ENCODE results near the gene HOMEZ.
A peak's percentile ranks its signal among the peaks of the same experiment; 100 is the strongest.
"Not testable (repeated sequence)": the region's sequence is repeated elsewhere in the genome, so short reads cannot be mapped to it uniquely, and the experiment has no call there.

HOMEZ gene

DNA sequence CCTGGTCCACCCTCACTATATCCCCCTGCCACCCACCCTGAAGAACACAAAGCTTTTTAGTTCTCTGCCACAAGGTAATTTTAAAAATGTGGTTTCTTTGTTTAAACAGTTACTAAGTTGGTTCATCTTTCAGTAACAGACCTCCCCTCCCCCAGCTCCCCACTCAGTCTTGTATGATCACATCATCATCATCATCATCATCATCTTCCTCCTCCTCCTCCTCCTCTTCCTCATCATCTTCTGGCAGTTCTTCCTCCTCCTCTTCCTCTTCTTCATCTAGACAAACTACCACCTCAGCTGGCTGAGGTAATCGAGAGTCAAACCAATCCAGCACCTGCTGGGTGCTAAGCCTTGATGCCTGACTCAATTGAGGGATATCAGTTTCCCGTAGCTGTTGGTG, 10.5 kb downstream of the HOMEZ start:
- peaks cover 0 to 1% of the 10 kb centered on the region in 2 donors for H3K9me3 Mint-ChIP-seq
- H3K4me1 Mint-ChIP-seq: peaks cover 10 to 18% of the 10 kb centered on the region in 2 donors
- peaks cover 17 to 27% of the 10 kb centered on the region in 2 donors for H3K36me3 Mint-ChIP-seq
- DNase-seq (no peak), ATAC-seq (replicated peaks) (no peak)
- H3K27me3 Mint-ChIP-seq: no peaks in the 10 kb centered on the region
- no peak overlapping the region for H3K4me3 Mint-ChIP-seq
- no peak overlapping the region for H3K27ac Mint-ChIP-seq

DNA sequence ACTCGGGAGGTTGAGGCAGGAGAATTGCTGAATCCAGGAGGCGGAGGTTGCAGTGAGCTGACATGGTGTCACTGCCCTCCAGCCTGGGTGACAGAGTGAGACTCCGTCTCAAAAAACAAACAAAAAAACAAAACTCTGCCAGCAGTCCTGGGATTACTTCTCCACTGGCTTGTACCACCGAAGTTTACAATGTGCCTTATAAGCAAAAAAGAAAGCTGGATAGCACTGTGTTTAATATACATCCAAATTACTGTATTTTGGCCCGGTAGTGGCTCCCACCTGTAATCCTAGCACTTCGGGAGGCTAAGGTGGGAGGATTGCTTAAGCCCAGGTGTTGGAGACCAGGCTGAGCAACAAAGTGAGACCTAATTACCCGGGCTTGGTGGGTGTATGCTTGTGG, 16.7 kb downstream of the HOMEZ start:
- peaks cover 8 to 33% of the 10 kb centered on the region in 2 donors for H3K27me3 Mint-ChIP-seq
- no peaks in the 10 kb centered on the region for H3K4me1 Mint-ChIP-seq
- H3K36me3 Mint-ChIP-seq: no peaks in the 10 kb centered on the region
- ATAC-seq (replicated peaks): no peak
- DNase-seq: no peak
- H3K4me3 Mint-ChIP-seq: no peak overlapping the region
- H3K27ac Mint-ChIP-seq: no peak overlapping the region
- no peaks in the 10 kb centered on the region for H3K9me3 Mint-ChIP-seq

GRCh38 chr14:23260849-23261248, 25.1 kb downstream of the HOMEZ start:
- ATAC-seq (replicated peaks); H3K4me1 Mint-ChIP-seq; H3K27ac Mint-ChIP-seq; H3K36me3 Mint-ChIP-seq; H3K9me3 Mint-ChIP-seq; DNase-seq; H3K4me3 Mint-ChIP-seq: not testable (repeated sequence)
- H3K27me3 Mint-ChIP-seq: peaks cover 26 to 62% of the 10 kb centered on the region in 2 donors

DNA sequence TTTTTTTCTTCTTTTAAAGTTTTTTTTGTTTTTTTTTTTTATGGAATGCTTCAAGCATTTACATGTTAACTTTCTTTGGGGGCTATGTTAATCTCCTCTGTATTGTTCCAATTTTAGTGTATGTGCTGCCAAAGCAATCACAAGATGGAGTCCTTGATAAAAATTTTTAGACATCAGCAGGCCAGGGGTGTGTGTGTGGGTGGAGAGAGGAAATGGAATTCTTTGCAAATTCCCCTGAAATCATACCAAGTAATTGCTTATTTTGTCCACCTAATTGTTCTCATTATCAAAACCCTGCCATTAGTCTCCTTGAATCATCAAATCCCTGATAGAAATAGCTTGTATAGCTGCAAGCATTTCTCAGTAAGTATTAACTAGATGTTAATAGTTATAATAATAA, 26.5 kb downstream of the HOMEZ start:
- H3K27me3 Mint-ChIP-seq: peaks cover 25 to 53% of the 10 kb centered on the region in 2 donors
- H3K36me3 Mint-ChIP-seq: no peaks in the 10 kb centered on the region
- no peak overlapping the region for H3K27ac Mint-ChIP-seq
- H3K4me3 Mint-ChIP-seq: no peak overlapping the region
- no peaks in the 10 kb centered on the region for H3K4me1 Mint-ChIP-seq
- ATAC-seq (replicated peaks) (no peak), DNase-seq (no peak)
- no peaks in the 10 kb centered on the region for H3K9me3 Mint-ChIP-seq

- ATAC-seq (replicated peaks) (no peak), DNase-seq (no peak)
- no peaks in the 10 kb centered on the region for H3K9me3 Mint-ChIP-seq
- no peak overlapping the region for H3K27ac Mint-ChIP-seq
- no peak overlapping the region for H3K4me3 Mint-ChIP-seq
- H3K36me3 Mint-ChIP-seq: no peaks in the 10 kb centered on the region
- H3K4me1 Mint-ChIP-seq: no peaks in the 10 kb centered on the region
- H3K27me3 Mint-ChIP-seq: peaks cover 19 to 51% of the 10 kb centered on the region in 2 donors
Observed at GRCh38 chr14:23258256-23258655, 27.7 kb downstream of the HOMEZ start.

DNA sequence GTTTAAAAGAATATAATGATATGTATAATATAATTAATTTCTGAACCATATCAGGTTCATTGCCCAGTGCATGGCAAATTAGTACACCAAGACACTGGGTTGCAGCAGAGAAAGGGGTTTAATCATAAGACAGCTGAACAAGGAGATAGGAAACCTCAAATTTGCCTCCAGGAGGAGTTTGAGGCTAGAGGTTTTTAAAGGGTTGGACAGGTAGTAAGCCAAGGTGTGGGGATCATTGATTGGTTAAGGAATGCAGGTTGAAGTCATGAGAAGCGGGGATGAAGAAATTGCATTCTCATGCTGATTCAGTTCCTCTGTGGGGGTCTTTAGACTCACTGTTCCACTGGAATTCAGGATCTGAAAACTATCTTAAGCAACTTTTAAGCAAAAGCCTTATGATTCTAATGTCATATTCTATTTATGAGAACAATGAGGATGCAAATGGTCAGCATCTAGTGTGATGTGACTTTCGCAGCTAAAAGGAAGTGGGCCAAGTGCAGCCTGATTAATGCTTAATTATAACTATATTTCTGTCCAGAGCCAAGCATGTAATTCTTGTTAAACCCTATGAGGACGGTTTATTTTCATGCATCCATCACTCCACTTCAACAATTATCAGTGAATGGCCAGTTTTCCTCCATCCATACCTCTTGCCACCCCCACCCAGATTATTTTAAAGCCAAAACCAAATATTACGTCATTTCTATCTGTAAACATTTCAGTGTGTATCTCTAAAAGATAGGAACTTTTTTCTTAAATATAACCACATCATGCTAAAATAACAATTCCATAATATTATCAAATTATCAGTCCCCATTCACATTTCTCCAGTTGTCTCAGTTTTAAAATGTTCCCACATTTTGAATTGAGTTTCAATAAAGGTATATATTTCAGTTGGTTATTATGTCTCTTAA, 33.3 kb downstream of the HOMEZ start:
- no peak for DNase-seq

GRCh38 chr14:23252006-23252405, 33.9 kb downstream of the HOMEZ start:
- Mint-ChIP-seq H3K9me3 (no peaks in the 10 kb centered on the region), H3K36me3 (no peaks in the 10 kb centered on the region), H3K4me3 (no peak overlapping the region), H3K4me1 (no peaks in the 10 kb centered on the region), H3K27me3 (peaks cover 21 to 40% of the 10 kb centered on the region in 2 donors), H3K27ac (no peak overlapping the region)
- no peak for DNase-seq
- ATAC-seq (replicated peaks): no peak

More for the DNA sequence above, 33.3 kb downstream of the HOMEZ start:
- Mint-ChIP-seq H3K27ac (no peak overlapping the region), H3K4me1 (no peaks in the 10 kb centered on the region), H3K9me3 (no peaks in the 10 kb centered on the region), H3K36me3 (no peaks in the 10 kb centered on the region), H3K4me3 (no peak overlapping the region), H3K27me3 (peaks cover 21 to 41% of the 10 kb centered on the region in 2 donors)
- ATAC-seq (replicated peaks): no peak

- no peaks in the 10 kb centered on the region for H3K9me3 Mint-ChIP-seq
- DNase-seq (no peak), ATAC-seq (replicated peaks) (no peak)
- no peaks in the 10 kb centered on the region for H3K4me1 Mint-ChIP-seq
- H3K36me3 Mint-ChIP-seq: no peaks in the 10 kb centered on the region
- H3K27me3 Mint-ChIP-seq: peaks cover 21 to 32% of the 10 kb centered on the region in 2 donors
- H3K27ac Mint-ChIP-seq: no peak overlapping the region
- H3K4me3 Mint-ChIP-seq: no peak overlapping the region
Observed at GRCh38 chr14:23249824-23250223, 36.1 kb downstream of the HOMEZ start.

- ATAC-seq (replicated peaks) (no peak), DNase-seq (no peak)
- H3K9me3 Mint-ChIP-seq: no peaks in the 10 kb centered on the region
- H3K4me3 Mint-ChIP-seq: no peak overlapping the region
- H3K27me3 Mint-ChIP-seq: peaks cover 21 to 28% of the 10 kb centered on the region in 2 donors
- no peaks in the 10 kb centered on the region for H3K36me3 Mint-ChIP-seq
- no peak overlapping the region for H3K27ac Mint-ChIP-seq
- no peaks in the 10 kb centered on the region for H3K4me1 Mint-ChIP-seq
Observed at GRCh38 chr14:23248601-23249000, 37.3 kb downstream of the HOMEZ start.

DNA sequence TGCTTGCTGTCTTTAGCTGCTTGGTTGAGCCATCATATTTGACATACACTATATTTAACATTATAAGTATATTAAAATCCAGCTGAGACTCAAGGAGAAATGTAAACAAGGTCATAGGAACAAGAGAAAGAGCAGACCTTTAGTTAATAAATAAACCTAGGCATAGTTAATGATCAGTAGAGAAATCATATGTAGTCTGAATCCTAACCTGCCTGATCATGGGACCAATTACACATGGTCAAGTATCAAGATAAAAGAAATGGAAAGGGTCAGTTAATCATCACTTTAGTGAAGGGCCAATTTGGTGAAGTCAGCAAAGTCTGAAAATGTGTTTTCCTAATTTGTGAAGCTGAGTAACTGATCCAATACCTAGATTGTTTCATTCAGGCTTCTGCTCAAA, 40.6 kb downstream of the HOMEZ start:
- Mint-ChIP-seq H3K27ac (no peak overlapping the region), H3K36me3 (no peaks in the 10 kb centered on the region), H3K27me3 (peaks cover 14 to 18% of the 10 kb centered on the region in 2 donors), H3K4me1 (peaks cover 6 to 11% of the 10 kb centered on the region in 2 donors), H3K4me3 (no peak overlapping the region), H3K9me3 (no peaks in the 10 kb centered on the region)
- DNase-seq: no peak
- no peak for ATAC-seq (replicated peaks)

DNA sequence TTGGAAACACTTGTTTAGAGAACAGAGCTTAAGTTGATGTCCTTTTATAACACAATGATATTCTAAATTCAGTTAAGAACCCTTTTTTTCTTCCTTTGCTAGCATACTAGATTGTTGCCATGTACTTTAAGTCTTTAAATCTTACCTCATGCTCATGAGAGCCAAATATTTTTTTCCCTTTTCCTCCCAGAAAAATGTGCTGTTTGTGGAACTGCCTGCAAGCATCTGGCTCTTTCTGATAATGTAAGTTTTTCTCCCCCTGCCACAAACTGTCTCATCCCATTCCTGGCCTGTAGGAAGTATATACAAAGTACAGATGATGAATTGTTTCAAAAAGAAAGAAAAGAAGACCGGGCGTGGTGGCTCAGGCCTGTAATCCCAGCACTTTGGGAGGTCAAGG, 42.9 kb downstream of the HOMEZ start:
- H3K36me3 Mint-ChIP-seq: no peaks in the 10 kb centered on the region
- H3K27ac Mint-ChIP-seq: no peak overlapping the region
- DNase-seq (no peak), ATAC-seq (replicated peaks) (no peak)
- no peaks in the 10 kb centered on the region for H3K9me3 Mint-ChIP-seq
- H3K27me3 Mint-ChIP-seq: peaks cover 14 to 21% of the 10 kb centered on the region in 2 donors
- H3K4me3 Mint-ChIP-seq: no peak overlapping the region
- peaks cover 6 to 12% of the 10 kb centered on the region in 2 donors for H3K4me1 Mint-ChIP-seq

DNA sequence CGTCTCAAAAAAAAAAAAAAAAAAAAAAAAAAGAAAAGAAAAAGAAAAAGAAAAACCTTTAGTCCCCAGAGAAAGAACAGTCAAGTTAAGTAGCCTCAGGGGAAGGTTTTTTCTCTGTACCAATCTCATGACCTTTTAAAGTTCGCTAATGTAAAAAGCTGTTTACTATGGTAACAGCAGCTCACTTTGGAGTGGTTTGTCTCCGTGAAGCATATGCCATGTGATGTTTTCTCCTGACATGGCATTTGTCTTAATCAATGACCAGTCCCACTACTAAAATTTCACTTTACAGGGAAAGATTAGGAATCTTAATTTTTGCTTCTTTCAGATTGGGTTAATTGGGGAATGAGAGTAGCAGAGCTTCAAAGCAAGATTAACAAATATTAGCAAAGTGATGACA, 43.9 kb downstream of the HOMEZ start:
- Mint-ChIP-seq H3K27me3 (peaks cover 22 to 31% of the 10 kb centered on the region in 2 donors), H3K4me1 (peaks cover 10 to 19% of the 10 kb centered on the region in 2 donors), H3K4me3 (no peak overlapping the region)

DNA sequence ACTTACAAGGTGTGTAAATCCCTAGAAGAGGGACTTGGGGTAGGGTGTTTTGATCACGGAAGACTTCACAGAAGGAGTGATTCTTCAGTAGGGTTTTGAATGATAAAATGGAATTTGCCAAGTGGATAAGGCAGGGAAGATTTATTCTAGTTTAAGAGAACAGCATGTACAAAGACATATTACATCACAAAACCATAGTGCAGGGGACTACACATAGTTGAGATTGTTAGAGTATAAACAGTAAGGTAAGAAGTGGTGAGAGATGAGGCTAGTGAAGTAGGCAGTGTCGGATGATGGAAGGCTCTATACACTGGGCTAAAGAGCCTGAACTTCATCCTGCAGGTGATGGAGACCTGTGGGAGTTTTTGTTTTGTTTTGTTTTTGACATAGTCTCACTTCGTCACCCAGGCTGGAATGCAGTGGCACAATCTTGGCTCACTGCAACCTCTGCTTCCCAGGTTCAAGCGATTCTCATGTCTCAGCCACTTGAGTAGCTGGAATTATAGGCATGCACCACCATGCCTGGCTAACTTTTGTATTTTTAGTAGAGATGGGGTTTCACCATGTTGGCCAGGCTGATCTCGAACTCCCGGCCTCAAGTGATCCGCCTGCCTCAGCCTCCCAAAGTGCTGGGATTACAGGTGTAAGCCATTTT, 44.7 kb downstream of the HOMEZ start:
- H3K9me3 Mint-ChIP-seq; H3K36me3 Mint-ChIP-seq; ATAC-seq (replicated peaks); DNase-seq: not testable (repeated sequence)
- Mint-ChIP-seq H3K4me1 (peaks cover 10 to 19% of the 10 kb centered on the region in 2 donors), H3K27me3 (peaks cover 22 to 34% of the 10 kb centered on the region in 2 donors), H3K27ac (peak overlapping the region; percentile 7), H3K4me3 (peak overlapping the region in 1 of 2 donors; percentile 50)

More for the DNA sequence above, 43.9 kb downstream of the HOMEZ start:
- DNase-seq (no peak), ATAC-seq (replicated peaks) (peak in 1 of 2 donors; percentile 62)
- Mint-ChIP-seq H3K36me3 (peaks cover 0 to 3% of the 10 kb centered on the region in 2 donors), H3K9me3 (no peaks in the 10 kb centered on the region), H3K27ac (no peak overlapping the region)

- DNase-seq (no peak), ATAC-seq (replicated peaks) (peak; percentile 75)
- Mint-ChIP-seq H3K4me1 (peaks cover 10 to 19% of the 10 kb centered on the region in 2 donors), H3K4me3 (peak overlapping the region in 1 of 2 donors; percentile 50), H3K36me3 (peaks cover 0 to 3% of the 10 kb centered on the region in 2 donors), H3K27me3 (peaks cover 25 to 34% of the 10 kb centered on the region in 2 donors), H3K9me3 (no peaks in the 10 kb centered on the region), H3K27ac (peak overlapping the region; percentile 7)
Observed at GRCh38 chr14:23240661-23241060, 45.3 kb downstream of the HOMEZ start.

Data from stimulated activated naive B cell treated with anti-CD40 and anti-IgM and Interleukin-4, amounts not matched to agents 10 μg/mL and 1 μg/mL and 100 μg/mL, for 72 hours (primary cell).